Suprapubic skin (tissue), 4 donors: ENCODE measurements around the gene EPB41L4B. TPM values are rescaled to one million over a fixed set of nuclear protein-coding genes. Genes with fewer than 3 reads are reported as not detected.
"Not testable (repeated sequence)": the region's sequence is repeated elsewhere in the genome, so short reads cannot be mapped to it uniquely, and the experiment has no call there.

Source experiments
- DNase-seq, 2 donors: peaks; one replicate each; pipeline ENCODE4 v3.0.0-alpha.2; 2019; ENCODE audit warnings: low spot score in 2 of 2
- H3K27ac ChIP-seq: fragments of 200-600 bp; sonication (generic); one replicate; pipeline ENCODE4 v1.5.1; 2019
- H3K27me3 ChIP-seq: fragments of 200-600 bp; sonication (generic); one replicate; pipeline ENCODE4 v1.5.1; 2019
- H3K36me3 ChIP-seq: fragments of 200-600 bp; sonication (generic); one replicate; pipeline ENCODE4 v1.5.1; 2019
- H3K4me1 ChIP-seq: fragments of 200-600 bp; sonication (generic); one replicate; pipeline ENCODE4 v1.5.1; 2019
- H3K4me3 ChIP-seq: fragments of 200-600 bp; sonication (generic); one replicate; pipeline ENCODE4 v1.5.1; 2019; ENCODE audit warnings: mild to moderate bottlenecking
- H3K9me3 ChIP-seq: fragments of 200-600 bp; sonication (generic); one replicate; pipeline ENCODE4 v1.5.1; 2019
- EP300 ChIP-seq: sonication (generic); formaldehyde crosslinking; IDR thresholded peaks from one replicate; pipeline ENCODE4 v1.6.1; 2017; ENCODE audit warnings: antibody characterized with exemption
- POLR2A ChIP-seq, 2 donors: fragments of 450-650 bp; IDR thresholded peaks; one replicate each; pipeline ENCODE4 v1.6.1; 2017; ENCODE audit warnings: antibody characterized with exemption in 2 of 2, mild to moderate bottlenecking in 2 of 2, moderate library complexity in 2 of 2
- POLR2AphosphoS5 ChIP-seq, 3 donors: sonication (generic); formaldehyde crosslinking; IDR thresholded peaks; one replicate each; pipeline ENCODE4 v1.6.1; 2017; ENCODE audit warnings: antibody characterized with exemption in 3 of 3
- WGBS: methylation state at CpG from one replicate; pipeline ENCODE4 v1.1.5; 2018; 5-methylcytosine and 5-hydroxymethylcytosine counted together
- total RNA-seq, 4 donors: library from RNA; depleted of rRNA; stranded (reverse); fragments of >200 nt; gene quantifications; one replicate each; pipeline ENCODE4 v1.1.0, GENCODE V29; 2016
- TF ChIP-seq, protein P1 (sequence below), 2 donors: fragments of 200-600 bp in 1 of 2; fragments of 450-650 bp in 1 of 2; sonication (generic) in 1 of 2; IDR thresholded peaks; one replicate each; pipeline ENCODE4 v1.5.1; 2016 to 2019; ENCODE audit warnings: antibody characterized with exemption in 2 of 2, mild to moderate bottlenecking in 1 of 2, moderate library complexity in 1 of 2

EPB41L4B gene
- total RNA-seq, 4 donors from 2014 or later = 22.4 to 27.4 (median 25.1) TPM

- Histone ChIP-seq H3K36me3 (no peaks in the 10 kb centered on the region), H3K9me3 (no peaks in the 10 kb centered on the region), H3K27me3 (no peaks in the 10 kb centered on the region), H3K27ac (no peak overlapping the region), H3K4me1 (peaks cover 12% of the 10 kb centered on the region), H3K4me3 (no peak overlapping the region)
- 45% methylated on average over 5 of the region's 5 CpGs for WGBS
- TF ChIP-seq, protein P1, sequence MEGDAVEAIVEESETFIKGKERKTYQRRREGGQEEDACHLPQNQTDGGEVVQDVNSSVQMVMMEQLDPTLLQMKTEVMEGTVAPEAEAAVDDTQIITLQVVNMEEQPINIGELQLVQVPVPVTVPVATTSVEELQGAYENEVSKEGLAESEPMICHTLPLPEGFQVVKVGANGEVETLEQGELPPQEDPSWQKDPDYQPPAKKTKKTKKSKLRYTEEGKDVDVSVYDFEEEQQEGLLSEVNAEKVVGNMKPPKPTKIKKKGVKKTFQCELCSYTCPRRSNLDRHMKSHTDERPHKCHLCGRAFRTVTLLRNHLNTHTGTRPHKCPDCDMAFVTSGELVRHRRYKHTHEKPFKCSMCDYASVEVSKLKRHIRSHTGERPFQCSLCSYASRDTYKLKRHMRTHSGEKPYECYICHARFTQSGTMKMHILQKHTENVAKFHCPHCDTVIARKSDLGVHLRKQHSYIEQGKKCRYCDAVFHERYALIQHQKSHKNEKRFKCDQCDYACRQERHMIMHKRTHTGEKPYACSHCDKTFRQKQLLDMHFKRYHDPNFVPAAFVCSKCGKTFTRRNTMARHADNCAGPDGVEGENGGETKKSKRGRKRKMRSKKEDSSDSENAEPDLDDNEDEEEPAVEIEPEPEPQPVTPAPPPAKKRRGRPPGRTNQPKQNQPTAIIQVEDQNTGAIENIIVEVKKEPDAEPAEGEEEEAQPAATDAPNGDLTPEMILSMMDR (IDR thresholded peaks at IDR 0.05) = no peak
- no peak for TF ChIP-seq EP300
- TF ChIP-seq POLR2A (IDR thresholded peaks at IDR 0.05) = no peak
- TF ChIP-seq POLR2AphosphoS5 (IDR thresholded peaks at IDR 0.05) = no peak
- DNase-seq = no peak
Observed at GRCh38 chr9:109289186-109289585, 31.7 kb downstream of the EPB41L4B start.

DNA sequence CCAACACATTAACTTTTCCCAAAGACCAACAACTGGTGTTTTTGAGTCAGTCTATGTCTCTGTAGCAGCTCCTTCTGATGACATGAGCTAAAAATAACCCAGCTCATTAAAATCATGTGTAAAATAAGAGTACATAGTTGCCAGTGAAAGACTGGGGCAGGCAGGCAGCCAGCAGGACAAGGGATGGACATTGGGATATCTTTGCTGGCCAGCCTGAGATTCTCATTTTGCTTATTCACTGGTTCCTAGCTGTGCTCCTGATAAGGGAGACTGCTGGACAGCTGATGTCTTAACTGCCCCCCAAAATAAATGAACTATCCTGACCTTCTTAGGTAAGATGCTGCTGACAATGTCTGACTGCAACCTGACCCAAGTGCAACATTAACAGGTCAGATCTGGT lies 33.9 kb downstream of the EPB41L4B start:
- Histone ChIP-seq H3K27ac (no peak overlapping the region), H3K27me3 (no peaks in the 10 kb centered on the region), H3K4me1 (peaks cover 12% of the 10 kb centered on the region), H3K36me3 (no peaks in the 10 kb centered on the region), H3K4me3 (no peak overlapping the region), H3K9me3 (no peaks in the 10 kb centered on the region)
- no peak for TF ChIP-seq POLR2AphosphoS5 (IDR thresholded peaks at IDR 0.05)
- TF ChIP-seq POLR2A (IDR thresholded peaks at IDR 0.05) = no peak
- no peak for TF ChIP-seq EP300
- TF ChIP-seq, protein P1 (IDR thresholded peaks at IDR 0.05) = no peak
- no peak for DNase-seq

DNA sequence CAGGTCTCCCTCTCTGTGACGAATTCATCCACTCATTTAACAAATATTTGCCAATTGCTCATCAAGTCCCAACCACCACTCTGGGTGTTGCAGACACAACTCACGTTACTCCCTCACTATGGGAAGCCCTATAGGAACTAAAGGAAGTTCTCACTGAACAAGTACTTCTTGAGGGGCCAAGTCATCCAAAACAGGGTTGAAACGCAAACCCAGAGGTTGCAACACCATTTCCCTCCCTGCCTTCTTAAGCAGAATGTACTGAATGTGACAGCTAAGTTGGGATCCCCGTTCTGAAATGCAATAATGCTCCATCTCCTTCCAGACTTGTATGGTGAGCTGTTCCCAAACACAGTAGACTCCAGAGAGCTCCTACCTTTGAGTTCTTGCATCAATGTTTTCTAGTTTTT lies 34.3 kb downstream of the EPB41L4B start:
- Histone ChIP-seq H3K27me3 (no peaks in the 10 kb centered on the region), H3K36me3 (no peaks in the 10 kb centered on the region), H3K9me3 (no peaks in the 10 kb centered on the region), H3K27ac (no peak overlapping the region), H3K4me1 (peaks cover 12% of the 10 kb centered on the region), H3K4me3 (no peak overlapping the region)
- 79% methylated on average over 4 of the region's 4 CpGs for WGBS
- DNase-seq = no peak
- TF ChIP-seq EP300 = no peak
- TF ChIP-seq, protein P1 (IDR thresholded peaks at IDR 0.05) = no peak
- TF ChIP-seq POLR2AphosphoS5 (IDR thresholded peaks at IDR 0.05) = no peak

DNA sequence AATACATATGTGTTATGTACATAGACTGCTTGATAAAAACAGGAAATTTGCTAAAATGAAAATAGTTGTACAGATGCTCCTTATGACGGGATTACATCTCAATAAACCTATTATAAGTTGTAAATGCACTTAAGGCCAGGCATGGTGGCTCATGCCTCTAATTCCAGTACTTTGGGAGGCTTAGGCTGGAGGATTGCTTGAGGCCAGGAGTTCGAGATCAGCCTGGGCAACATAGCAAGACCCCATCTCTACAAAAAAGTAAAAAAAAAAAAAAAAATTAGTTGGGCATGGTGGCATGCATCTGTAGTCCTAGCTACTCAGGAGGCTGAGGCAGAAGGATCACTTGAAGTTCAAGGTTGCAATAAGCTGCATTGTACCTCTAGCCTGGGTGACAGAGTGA lies 37.2 kb downstream of the EPB41L4B start:
- 85% methylated on average over 2 of the region's 2 CpGs for WGBS
- not testable (repeated sequence) for H3K27me3 ChIP-seq, H3K27ac ChIP-seq, H3K36me3 ChIP-seq, H3K4me3 ChIP-seq, DNase-seq, H3K9me3 ChIP-seq, H3K4me1 ChIP-seq

DNA sequence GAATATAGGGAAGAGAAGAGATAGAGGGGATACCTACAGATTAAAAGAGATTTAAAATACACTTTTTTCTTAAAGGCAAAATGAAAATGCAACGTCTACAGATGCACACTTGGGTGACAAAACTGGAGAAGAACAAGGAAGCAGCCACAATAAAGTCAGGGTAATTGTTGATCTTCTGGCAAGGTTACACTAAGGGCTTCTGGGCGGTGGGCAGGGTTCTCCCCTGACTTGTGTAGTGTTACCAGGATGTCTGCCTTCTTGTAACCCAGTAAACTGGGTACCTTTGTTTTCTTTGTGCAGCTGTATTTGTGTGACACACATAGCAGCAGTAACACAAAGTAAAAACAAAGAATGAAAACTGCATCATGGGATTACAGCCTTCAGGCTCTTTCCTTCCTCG lies 37.8 kb downstream of the EPB41L4B start:
- TF ChIP-seq POLR2AphosphoS5 (IDR thresholded peaks at IDR 0.05) (no peak), EP300 (no peak), POLR2A (IDR thresholded peaks at IDR 0.05) (no peak)
- TF ChIP-seq, protein P1 (IDR thresholded peaks at IDR 0.05) = no peak
- 76% methylated on average over 3 of the region's 3 CpGs for WGBS

DNA sequence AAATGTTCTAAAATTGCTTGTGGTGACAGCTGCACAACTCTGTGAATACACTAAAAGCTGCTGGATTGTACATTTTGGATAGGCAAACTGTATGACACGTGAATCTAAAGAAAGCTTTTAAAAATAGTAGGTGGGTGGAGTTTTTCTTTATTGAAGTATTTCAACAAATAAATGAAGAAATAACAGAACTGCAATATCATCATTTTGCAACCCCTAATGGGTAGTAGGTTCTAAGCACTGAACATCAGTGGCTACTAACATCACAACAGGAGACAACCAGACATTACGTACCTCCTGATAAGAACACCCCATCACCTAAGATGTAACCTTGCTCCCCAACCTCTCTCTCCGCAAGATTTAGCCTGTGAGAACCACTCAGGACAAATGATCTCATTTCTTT lies 38.6 kb downstream of the EPB41L4B start:
- no peak overlapping the region for H3K27ac ChIP-seq
- H3K9me3 ChIP-seq = no peaks in the 10 kb centered on the region
- no peak for DNase-seq
- whole genome bisulfite sequencing = 91% methylated on average over 3 of the region's 3 CpGs
- H3K36me3 ChIP-seq = no peaks in the 10 kb centered on the region
- H3K27me3 ChIP-seq = no peaks in the 10 kb centered on the region
- no peak overlapping the region for H3K4me3 ChIP-seq
- no peak for TF ChIP-seq POLR2A (IDR thresholded peaks at IDR 0.05)
- H3K4me1 ChIP-seq = no peaks in the 10 kb centered on the region

More for the DNA sequence above, 37.8 kb downstream of the EPB41L4B start:
- Histone ChIP-seq H3K4me3 (no peak overlapping the region), H3K27ac (no peak overlapping the region), H3K36me3 (no peaks in the 10 kb centered on the region), H3K4me1 (no peaks in the 10 kb centered on the region), H3K27me3 (no peaks in the 10 kb centered on the region), H3K9me3 (no peaks in the 10 kb centered on the region)
- no peak for DNase-seq
